Measurements from ENCODE around the gene WRAP53.

WRAP53 gene

GRCh38 chr17:7739746-7740145 lies 51.5 kb downstream of the WRAP53 start:
- TF ChIP-seq TAF1 (IDR thresholded peaks at IDR 0.05; ENCODE audit: borderline replicate concordance, insufficient read depth, low read length) (no peak), POLR2AphosphoS5 (IDR thresholded peaks at IDR 0.05; ENCODE audit: low read depth, low read length) (no peak), SIN3A (IDR thresholded peaks at IDR 0.05; ENCODE audit: borderline replicate concordance, insufficient read depth, low read length) (no peak), FOXP2 (optimal IDR thresholded peaks at IDR 0.05; ENCODE audit: borderline replicate concordance, extremely low read depth, extremely low read length, insufficient read depth) (no peak), REST (IDR thresholded peaks at IDR 0.05; ENCODE audit: insufficient read depth in 1 of 2, low read depth in 2 of 2, low read length in 2 of 2) (no peak)

GRCh38 chr17:7740481-7741001 lies 52.3 kb downstream of the WRAP53 start:
- no peak for TF ChIP-seq SIN3A (IDR thresholded peaks at IDR 0.05; ENCODE audit: borderline replicate concordance, insufficient read depth, low read length)
- no peak for TF ChIP-seq TAF1 (IDR thresholded peaks at IDR 0.05; ENCODE audit: borderline replicate concordance, insufficient read depth, low read length)
- TF ChIP-seq REST (IDR thresholded peaks at IDR 0.05; ENCODE audit: insufficient read depth in 1 of 2, low read depth in 2 of 2, low read length in 2 of 2), result no peak
- TF ChIP-seq FOXP2 (optimal IDR thresholded peaks at IDR 0.05; ENCODE audit: borderline replicate concordance, extremely low read depth, extremely low read length, insufficient read depth), result no peak
- TF ChIP-seq POLR2AphosphoS5 (IDR thresholded peaks at IDR 0.05; ENCODE audit: low read depth, low read length), result no peak

GRCh38 chr17:7742729-7743128 lies 54.5 kb downstream of the WRAP53 start:
- TF ChIP-seq SIN3A (IDR thresholded peaks at IDR 0.05; ENCODE audit: borderline replicate concordance, insufficient read depth, low read length) (no peak), REST (IDR thresholded peaks at IDR 0.05; ENCODE audit: insufficient read depth in 1 of 2, low read depth in 2 of 2, low read length in 2 of 2) (no peak), TAF1 (IDR thresholded peaks at IDR 0.05; ENCODE audit: borderline replicate concordance, insufficient read depth, low read length) (no peak), POLR2AphosphoS5 (IDR thresholded peaks at IDR 0.05; ENCODE audit: low read depth, low read length) (no peak), FOXP2 (optimal IDR thresholded peaks at IDR 0.05; ENCODE audit: borderline replicate concordance, extremely low read depth, extremely low read length, insufficient read depth) (no peak)

- TF ChIP-seq REST (IDR thresholded peaks at IDR 0.05; ENCODE audit: insufficient read depth in 1 of 2, low read depth in 2 of 2, low read length in 2 of 2), result no peak
- TF ChIP-seq SIN3A (IDR thresholded peaks at IDR 0.05; ENCODE audit: borderline replicate concordance, insufficient read depth, low read length), result no peak
- TF ChIP-seq POLR2AphosphoS5 (IDR thresholded peaks at IDR 0.05; ENCODE audit: low read depth, low read length), result no peak
- TF ChIP-seq FOXP2 (optimal IDR thresholded peaks at IDR 0.05; ENCODE audit: borderline replicate concordance, extremely low read depth, extremely low read length, insufficient read depth), result no peak
- no peak for TF ChIP-seq TAF1 (IDR thresholded peaks at IDR 0.05; ENCODE audit: borderline replicate concordance, insufficient read depth, low read length)
Measured at GRCh38 chr17:7744416-7744815, 56.1 kb downstream of the WRAP53 start.

All from PFSK-1 (cell line).